HG02588 (cell line): Measurements from ENCODE around the gene BCAS3.
"Not testable (repeated sequence)": the region's sequence is repeated elsewhere in the genome, so short reads cannot be mapped to it uniquely, and the experiment has no call there.

Source experiments
- ATAC-seq: cut with Tn5 transposase; IDR thresholded peaks from one replicate; pipeline ENCODE4 v1.9.1; 2021; ENCODE audit warnings: mild to moderate bottlenecking, moderate library complexity; ENCODE audit not compliant: unreplicated experiment

Gene BCAS3

GRCh38 chr17:60781880-60782412 is 104.3 kb downstream of the BCAS3 start:
- no peak for ATAC-seq

DNA sequence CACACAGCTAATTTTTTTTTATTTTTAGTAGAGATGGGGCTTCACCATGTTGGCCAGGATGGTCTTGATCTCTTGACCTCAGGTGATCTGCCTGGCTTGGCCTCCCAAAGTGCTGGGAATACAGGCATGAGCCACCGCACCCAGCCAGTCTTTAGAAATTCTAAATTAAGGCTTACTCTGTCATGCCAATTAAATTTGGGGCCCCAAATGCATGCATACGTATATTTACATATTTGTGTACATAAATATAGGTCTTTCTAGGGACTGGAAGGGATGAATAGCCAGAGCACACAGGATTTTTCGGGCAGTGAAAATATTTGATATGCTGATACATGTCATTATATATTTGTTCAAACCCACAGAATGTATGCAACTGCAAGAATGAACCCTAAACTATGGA is 105.1 kb downstream of the BCAS3 start:
- no peak for ATAC-seq

GRCh38 chr17:60790205-60790604 is 112.6 kb downstream of the BCAS3 start:
- ATAC-seq = no peak

DNA sequence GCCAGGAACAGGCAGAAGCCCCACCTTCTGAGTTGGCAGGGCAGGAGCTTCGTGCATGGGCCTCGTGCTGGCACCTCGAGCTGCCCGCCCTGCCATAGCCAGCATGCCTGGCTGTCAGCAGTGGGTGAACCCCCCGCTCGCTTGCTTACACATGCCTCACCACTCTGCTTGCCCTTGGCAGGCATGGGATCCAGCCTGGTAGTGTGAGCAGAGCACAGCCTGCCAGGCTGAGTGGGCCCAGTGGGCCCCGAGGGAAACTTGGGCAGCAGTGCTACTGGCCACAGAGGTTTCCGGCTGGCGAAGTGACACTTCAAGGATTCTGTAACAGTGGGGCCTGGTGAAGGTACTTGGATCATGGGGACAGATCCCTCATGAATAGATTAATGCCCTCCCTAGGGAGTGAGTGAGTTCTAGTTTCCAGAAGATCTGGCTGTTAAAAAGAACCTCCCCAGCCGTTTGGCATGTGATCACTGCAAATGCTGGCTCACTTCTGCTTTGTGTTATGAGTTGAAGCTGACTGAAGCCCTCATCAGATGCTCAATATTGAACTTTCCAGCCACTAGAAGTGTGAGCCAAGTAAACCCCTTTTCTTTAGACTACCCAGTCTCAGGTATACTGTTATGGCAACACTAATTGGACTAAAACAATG is 114.7 kb downstream of the BCAS3 start:
- no peak for ATAC-seq

DNA sequence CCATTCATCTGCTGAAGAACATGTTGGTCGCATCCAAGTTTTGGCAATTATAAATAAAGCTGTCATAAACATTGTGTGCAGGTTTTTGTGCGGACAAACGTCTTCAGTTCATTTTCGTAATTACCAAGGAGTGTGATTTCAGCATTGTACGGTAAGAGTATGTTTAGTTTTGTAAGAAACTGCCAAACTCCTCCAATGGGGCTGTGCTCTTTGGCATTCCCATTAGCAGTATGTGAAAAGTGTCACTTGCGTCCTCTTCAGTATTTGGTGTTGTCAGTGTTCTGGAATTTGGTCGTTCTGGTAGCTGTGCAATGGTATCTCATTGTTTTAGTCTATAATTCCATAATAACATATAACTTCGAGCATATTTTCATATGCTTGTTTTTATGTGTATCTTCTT is 120.9 kb downstream of the BCAS3 start:
- no peak for ATAC-seq

- ATAC-seq = no peak
Observed at GRCh38 chr17:60802377-60802776, 124.7 kb downstream of the BCAS3 start.

GRCh38 chr17:60803059-60803458 is 125.4 kb downstream of the BCAS3 start:
- no peak for ATAC-seq

DNA sequence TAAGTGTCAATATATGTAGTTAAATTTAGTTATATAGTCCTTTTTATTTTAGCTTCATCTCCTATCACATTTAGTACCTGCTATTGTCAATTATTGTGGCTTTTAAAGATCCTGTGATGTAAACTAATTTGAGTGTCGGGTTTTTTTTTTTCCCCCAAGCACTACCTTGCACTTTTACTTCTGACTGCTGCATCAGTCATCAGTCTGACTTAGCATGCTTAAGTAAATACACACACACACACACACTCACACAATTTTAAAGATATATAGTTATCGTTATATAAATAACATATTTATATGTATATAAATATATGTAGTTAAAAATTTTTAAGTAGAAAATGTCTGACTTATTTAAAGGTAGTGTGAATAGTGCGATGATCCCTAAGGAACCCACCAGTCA is 127.2 kb downstream of the BCAS3 start:
- ATAC-seq = no peak

- ATAC-seq = no peak
Observed at GRCh38 chr17:60809421-60809820, 131.8 kb downstream of the BCAS3 start.

DNA sequence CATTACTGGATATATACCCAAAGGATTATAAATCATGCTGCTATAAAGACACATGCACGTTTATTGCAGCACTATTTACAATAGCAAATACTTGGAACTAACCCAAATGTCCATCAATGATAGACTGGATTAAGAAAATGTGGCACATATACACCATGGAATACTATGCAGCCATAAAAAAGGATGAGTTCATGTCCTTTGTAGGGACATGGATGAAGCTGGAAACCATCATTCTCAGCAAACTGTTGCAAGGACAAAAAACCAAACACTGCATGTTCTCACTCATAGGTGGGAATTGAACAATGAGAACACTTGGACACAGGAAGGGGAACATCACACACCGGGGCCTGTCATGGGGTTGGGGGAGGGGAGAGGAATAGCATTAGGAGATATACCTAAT is 137.3 kb downstream of the BCAS3 start:
- not testable (repeated sequence) for ATAC-seq

GRCh38 chr17:60817192-60817591 is 139.5 kb downstream of the BCAS3 start:
- no peak for ATAC-seq

DNA sequence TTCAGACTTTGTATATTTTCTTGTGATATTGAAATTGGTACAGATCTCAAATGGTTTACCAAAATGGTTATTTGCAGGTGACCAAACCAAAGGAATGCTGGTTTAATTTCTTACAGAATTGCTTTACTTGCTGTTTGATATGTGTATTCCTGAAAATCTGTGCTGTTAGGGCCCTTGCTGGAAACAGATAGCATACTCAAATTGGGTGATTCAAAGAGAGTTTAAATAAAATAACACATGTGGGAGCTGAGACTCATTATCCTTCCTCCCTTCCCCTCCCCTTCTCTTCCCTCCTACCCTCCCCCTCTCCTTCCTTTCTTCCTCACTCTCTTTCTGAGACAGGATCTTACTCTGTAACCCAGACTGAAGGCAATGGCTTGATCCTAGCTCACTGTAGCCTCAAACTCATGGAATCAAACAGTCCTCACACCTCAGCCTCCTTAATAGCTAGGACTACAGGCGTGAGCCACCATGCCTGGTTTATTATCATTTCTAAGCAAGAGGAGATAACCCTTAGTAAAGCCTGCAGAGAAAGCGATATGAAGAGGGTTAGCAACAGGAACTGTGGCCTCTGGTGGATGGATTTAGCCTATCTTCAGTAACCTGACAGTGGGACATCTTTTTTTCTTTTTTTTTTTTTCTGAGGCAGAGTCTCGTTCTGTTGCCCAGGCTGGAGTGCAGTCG is 141.9 kb downstream of the BCAS3 start:
- ATAC-seq = no peak

- no peak for ATAC-seq
Observed at GRCh38 chr17:60823515-60823914, 145.9 kb downstream of the BCAS3 start.

DNA sequence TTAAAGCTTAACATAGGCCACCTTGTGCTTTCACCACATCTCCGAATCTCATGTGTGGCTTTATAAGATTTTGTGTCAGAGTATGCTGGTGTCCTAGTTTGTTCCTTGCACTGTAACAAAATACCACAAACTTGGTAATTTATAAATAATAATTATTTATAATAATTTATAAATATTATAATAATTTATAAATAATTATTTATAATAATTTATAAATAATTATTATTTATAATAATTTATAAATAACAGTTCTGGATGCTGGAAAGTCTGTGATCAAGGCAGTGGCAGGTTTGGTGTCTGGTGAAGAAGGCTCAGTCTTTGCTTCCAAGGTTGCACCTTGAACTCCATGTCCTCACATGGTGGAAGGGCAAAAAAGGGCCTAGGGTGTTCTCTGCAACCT is 147.7 kb downstream of the BCAS3 start:
- no peak for ATAC-seq

- no peak for ATAC-seq
Observed at GRCh38 chr17:60827943-60828342, 150.3 kb downstream of the BCAS3 start.

GRCh38 chr17:60832151-60832585 is 154.5 kb downstream of the BCAS3 start:
- ATAC-seq = no peak

GRCh38 chr17:60832631-60833030 is 155.0 kb downstream of the BCAS3 start:
- no peak for ATAC-seq

- ATAC-seq = no peak
Observed at GRCh38 chr17:60840456-60840855, 162.8 kb downstream of the BCAS3 start.

DNA sequence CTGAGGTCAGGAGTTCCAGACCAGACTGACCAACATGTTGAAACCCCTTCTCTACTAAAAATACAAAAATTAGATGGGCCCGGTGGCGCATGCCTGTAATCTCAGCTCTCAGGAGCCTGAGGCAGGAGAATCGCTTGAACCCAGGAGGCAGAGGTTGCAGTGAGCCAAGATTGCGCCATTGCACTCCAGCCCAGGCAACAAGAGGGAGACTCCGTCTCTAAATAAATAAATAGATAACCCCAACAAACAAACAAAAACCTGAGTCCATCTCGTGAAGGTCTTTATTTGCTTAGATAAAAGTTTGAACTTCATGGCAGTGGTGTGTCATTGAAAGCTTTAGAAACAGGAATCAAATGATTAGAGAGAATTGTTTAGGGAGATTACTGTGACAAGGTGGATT is 167.4 kb downstream of the BCAS3 start:
- ATAC-seq = no peak

DNA sequence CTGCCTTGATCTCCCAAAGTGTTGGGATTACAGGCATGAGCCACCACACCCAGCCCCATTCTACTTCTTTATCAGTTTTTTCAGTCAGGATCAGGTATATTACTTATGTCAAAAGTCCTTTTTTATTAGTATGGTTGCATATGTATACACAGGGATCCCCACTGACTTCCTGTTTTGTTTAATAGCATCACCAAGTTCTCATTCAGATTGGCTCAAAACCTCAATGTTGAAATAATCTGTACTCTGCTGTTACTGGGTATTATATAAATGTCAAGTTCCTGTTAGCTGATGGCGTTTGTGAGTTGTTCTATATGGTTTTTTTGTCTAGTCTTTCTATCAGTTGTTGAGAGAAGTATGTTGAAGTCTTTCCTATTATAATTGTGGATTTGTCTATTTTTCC is 168.5 kb downstream of the BCAS3 start:
- no peak for ATAC-seq

DNA sequence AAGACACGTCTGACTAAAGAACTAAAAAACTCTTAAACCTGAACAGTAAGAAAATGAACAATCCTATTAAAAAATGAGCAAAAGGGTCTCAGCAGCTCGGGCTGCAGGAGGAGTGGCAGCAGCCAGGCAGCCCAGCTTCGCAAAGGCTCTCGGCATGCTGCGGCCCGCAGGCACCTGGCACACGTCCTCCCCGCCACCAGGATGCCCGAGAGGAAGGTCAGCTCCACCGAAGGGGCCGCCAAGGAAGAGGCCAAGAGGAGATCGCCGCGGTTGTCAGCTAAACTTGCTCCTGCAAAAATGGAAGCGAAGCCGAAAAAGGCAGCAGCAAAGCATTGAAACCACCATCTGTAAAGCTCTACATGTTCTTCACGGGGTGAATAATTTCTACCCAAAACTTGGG is 173.5 kb downstream of the BCAS3 start:
- ATAC-seq = no peak

- no peak for ATAC-seq
Observed at GRCh38 chr17:60857556-60858080, 180.0 kb downstream of the BCAS3 start.
